HPDE6-E6E7 (cell line): ENCODE data around the gene TMEM120B.
"Not testable (repeated sequence)": the region's sequence is repeated elsewhere in the genome, so short reads cannot be mapped to it uniquely, and the experiment has no call there.

Experiments used
- DNase-seq: peaks from one replicate; pipeline ENCODE4 v3.0.0; 2011; ENCODE audit warnings: missing footprints; ENCODE audit errors: extremely low spot score

Gene TMEM120B

GRCh38 chr12:121709478-121709961, 3.0 kb upstream of the TMEM120B start:
- no peak for DNase-seq

DNA sequence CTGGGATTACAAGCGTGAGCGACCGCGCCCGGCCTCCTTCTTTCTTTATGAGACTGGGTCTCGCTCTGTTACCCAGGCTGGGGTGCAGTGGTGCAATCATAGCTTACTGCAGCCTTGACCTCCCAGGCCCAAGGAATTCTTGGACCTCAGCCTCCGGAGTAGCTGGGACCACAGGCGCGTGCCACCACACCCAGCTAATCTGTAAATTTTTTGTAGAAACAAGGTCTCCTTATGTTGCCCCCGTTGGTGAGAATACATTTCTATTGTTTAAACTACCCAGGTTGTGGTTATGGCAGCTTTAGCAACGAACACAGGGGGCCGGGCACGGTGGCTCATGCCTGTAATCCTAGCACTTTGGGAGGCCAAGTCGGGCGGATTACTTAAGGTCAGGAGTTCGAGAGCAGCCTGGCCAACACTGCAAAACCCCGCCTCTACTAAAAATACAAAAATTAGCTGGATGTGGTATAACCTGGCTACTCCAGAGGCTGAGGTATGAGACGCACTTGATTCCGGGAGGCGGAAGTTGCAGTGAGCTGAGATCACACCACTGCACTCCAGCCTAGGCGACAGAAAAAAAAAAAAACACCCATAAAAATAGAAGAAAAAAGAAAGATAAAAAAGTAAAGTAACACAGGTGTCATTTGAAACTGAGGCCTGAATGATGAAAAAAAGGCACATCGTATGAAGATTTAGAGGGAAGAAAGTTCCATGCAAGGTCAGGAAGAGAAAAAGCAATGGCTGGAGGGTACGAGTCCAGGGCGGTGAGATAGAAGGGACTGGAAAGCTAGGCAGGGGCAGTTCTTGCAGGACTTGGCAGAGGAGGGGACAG, 977 bp upstream of the TMEM120B start:
- no peak for DNase-seq

- no peak for DNase-seq
Observed at GRCh38 chr12:121712190-121712460, 427 bp upstream of the TMEM120B start.

DNA sequence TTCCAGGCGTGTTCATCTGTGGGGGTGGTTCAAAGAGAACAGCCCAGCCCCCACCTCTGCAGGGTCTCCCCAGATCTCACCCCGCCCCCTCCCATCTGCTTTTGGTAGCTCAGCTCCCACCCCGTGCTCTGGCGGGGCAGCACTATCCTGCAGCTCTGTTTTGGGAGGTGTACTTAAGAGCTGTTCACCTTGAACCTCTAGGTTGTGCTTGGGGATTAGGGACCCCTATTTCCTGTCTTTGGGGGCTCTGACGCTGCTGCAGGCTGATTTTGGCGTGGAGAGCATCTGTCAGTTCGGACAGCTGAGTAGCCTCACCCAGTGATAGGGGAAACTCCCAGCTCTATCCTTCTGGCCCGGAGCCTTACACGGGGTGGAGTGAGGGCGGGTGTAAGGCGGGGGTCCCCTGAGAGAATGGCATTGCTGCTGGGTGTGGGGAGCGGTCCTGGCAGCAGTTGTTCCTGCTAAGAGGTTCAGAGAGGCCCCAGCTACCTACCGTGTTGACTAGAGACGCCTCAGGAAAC, 765 bp downstream of the TMEM120B start:
- no peak for DNase-seq

- DNase-seq = no peak
Observed at GRCh38 chr12:121713793-121714192, 1.2 kb downstream of the TMEM120B start.

- not testable (repeated sequence) for DNase-seq
Observed at GRCh38 chr12:121715055-121715454, 2.5 kb downstream of the TMEM120B start.

GRCh38 chr12:121715862-121716435, 3.4 kb downstream of the TMEM120B start:
- no peak for DNase-seq

DNA sequence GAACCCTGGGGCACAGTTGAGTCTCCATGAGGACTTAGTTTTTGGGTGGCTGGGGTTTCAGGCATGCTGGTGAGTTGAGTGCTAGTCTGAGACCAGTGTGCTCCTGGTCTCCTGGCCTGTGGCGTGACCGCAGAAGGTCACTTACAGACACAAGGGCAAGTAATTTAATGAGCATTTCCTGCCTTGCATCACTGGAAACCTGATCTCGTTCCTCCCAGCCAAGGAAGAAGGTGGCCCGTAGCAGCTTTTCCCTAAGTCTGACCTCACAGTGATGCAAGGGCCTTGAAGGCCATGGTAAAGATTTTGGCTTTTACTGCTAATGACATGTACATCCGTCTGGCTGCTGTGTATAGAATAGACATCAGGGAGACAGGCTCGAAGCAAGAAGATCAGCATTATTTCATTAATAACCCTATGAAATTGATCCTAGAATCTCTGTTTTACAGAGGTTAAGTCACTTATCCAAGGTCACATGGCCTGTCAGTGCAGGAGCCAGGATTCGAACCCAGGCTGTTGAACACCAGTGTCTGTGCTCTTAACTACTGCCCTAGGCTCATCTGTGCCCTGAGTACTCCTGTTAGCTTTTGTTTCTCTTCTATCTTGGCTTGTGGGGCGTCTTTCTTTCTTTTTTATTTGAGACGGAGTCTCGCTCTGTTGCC, 4.6 kb downstream of the TMEM120B start:
- DNase-seq = peak; percentile 55

DNA sequence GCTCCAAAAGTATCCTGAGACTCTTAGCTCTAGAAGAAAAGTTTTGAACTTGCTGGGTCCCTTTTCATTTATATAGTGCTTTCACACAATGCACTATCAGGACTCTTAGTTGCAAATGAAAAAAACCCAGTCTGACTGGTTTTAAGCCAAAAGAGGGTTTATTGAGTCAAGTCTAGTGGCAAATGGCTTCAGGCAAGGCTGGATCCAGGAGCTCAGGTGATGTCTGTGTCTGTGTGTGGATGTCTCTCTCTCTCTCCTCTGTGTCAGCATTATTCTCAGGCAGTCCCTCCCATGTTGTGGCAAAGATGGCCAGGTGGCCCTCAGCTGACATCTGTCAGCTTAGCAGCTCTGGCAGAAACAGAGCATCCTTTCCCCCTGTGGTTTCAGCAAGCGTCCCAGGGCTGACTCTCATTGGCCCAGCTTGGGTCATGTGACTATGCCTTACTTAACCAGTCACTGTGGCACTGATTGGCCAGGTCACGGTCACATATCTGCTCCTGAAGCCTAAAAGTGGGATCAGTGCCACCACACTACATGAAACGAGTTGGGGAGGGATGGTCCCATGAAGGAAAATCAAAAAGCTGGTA, 6.2 kb downstream of the TMEM120B start:
- no peak for DNase-seq

DNA sequence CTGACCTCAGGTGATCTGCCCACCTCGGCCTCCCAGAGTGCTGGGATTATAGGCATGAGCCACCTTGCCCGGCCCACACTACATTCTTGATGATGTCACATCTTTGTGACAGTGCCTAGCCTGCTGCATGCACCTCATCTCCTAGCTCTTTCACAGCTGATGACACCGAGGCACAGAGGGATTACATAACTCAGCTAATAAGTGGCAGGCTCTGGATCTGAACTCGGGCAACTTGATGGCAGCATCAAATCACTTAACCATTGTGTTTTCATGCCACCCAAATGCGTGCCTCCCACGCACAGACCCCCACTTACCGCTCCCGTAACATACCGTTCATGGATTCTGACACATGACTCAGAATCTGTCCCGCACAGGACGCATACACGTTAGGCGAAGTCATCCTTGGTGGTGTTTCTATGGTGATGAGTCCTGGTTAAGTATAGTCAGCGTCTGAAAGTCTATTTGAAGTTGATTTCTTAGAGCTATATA, 7.4 kb downstream of the TMEM120B start:
- peak; percentile 62 for DNase-seq

DNA sequence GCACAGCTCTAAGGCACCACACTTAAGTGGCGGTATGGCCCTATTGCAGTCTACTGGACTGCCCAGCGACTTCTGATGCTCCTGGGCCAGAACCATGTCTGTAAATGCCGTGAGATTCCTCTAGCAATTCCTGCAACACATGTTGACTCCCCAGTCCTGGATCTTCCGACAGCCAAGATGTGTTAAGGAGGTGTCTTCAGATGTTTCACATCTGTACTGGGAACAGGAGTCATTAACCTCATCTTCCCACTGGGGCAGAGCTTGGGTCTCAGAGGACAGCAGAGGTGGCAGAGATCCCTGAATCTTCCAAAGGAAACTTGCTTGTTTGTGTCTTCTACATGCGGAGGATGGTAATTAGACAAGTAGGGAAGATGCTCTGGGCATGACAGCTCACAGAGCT, 8.2 kb downstream of the TMEM120B start:
- no peak for DNase-seq

- no peak for DNase-seq
Observed at GRCh38 chr12:121722511-121722910, 10.0 kb downstream of the TMEM120B start.

GRCh38 chr12:121723200-121723599, 10.6 kb downstream of the TMEM120B start:
- no peak for DNase-seq

DNA sequence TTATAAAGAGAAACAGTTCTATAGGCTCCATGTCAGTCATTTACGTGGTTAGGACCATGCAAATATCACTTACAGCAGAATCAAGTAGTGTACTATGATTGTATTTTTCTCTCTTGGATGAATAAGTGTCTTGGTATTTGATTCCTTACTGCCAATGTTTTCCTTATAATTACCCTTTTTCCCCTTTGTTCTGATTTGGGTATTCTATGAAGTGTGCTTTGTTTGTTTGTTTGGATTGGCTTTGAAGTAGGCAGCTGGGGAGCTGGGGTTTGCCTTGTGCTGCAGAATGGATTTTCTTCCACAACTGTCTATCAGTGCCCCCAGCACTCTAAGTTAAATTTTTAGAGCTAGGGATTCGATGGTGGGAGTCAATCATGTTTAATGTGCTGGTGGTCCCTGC, 12.4 kb downstream of the TMEM120B start:
- DNase-seq = no peak

GRCh38 chr12:121725423-121725822, 12.9 kb downstream of the TMEM120B start:
- no peak for DNase-seq

DNA sequence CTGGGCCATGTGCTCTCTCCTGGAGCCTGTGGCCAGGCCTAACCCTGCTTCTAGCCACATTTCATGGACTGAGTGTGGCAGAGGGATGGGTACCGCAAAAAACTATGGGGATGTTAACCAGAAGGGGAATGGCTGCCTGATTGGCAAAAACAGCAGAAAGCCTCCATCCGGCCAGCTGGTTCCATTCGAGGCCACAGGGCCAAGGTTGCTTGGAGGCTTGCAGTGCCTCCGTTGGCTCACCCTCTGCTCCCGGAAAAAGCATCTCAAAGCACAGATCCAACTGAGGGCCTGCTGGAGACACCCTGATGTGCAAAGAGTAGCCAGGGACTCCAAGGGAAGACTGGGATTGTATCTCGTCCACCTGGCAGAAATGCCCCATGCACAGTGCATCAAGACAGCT, 16.5 kb downstream of the TMEM120B start:
- no peak for DNase-seq

DNA sequence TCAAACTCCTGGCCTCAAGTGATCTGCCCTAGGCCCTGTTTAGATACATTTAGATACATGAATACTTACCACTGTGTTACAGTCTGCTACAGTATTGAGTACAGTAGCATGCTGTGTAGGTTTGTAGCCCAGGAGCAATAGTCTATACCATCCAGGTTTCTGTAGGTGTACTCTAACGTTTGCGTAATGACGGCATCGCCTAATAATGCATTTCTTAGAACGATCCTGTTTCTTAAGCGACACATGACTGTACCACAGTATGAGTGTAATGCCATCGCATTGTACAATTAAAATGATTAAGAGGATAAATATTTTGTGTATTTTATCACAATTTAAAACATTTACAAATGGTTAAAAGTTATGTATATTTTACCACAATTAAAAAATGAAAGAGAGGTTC, 18.9 kb downstream of the TMEM120B start:
- DNase-seq = no peak

- DNase-seq = no peak
Observed at GRCh38 chr12:121733849-121734248, 21.3 kb downstream of the TMEM120B start.

- no peak for DNase-seq
Observed at GRCh38 chr12:121738340-121738858, 25.8 kb downstream of the TMEM120B start.

DNA sequence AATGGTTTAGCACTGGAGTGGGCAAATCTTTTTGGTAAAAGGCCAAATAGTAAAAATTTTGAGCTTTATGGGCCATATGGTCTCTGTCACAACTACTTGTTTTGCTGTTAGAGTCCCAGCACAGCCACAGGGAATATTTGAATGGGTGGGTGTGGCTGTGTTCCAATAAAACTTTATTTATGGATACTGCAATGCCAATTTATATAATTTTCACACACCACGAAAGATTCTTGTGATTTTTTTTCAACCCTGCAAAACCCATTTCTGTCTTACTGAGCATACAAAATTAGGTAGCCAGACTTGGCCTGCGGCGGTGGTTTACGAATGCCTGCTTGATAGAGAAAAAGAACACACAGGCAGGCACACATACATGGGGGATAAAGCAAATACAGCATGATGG, 28.3 kb downstream of the TMEM120B start:
- DNase-seq = no peak

DNA sequence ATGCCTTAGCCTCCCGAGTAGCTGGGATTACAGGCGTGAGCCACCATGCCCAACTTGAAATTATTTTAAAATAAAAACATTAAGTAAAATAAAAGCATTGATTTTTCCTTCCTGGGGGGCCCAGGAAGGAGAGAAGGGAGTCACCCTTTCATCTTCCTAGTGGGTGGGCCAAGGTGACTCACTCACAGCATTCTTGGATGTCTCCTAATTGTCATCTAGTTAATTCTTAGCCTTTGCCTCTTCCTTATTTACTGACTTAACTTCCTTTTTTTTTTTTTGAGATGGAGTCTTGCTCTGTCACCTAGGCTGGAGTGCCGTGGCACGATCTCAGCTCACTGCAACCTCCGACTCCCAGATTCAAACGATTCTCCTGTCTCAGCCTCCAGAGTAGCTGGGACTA, 29.2 kb downstream of the TMEM120B start:
- DNase-seq = no peak

DNA sequence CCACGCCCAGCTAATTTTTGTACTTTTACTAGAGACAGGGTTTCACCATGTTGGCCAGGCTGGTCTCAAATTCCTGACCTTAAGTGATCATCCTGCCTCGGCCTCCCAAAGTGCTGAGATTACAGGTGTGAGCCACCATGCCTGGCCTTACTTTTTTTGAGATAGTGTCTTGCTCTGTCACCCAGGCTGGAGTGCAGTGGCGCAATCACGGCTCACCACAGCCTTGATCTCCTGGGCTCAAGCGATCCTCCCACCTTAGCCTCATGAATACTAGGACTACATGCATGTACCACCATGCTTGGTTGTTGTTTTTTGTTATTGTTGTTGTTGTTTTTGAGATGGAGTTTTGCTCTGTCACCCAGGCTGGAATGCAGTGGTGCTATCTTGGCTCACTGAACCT, 33.0 kb downstream of the TMEM120B start:
- not testable (repeated sequence) for DNase-seq
